Astrocyte of the cerebellum (primary cell): ENCODE measurements around the gene ZNF624.
A peak's percentile ranks its signal among the peaks of the same experiment; 100 is the strongest.

Source experiments
- DNase-seq: peaks from one replicate; pipeline ENCODE4 v3.0.0-alpha.2; 2011; ENCODE audit warnings: low read depth
- H3K4me3 ChIP-seq: 2 replicates; pipeline ENCODE4 v1.5.1; 2011; ENCODE audit warnings: mild to moderate bottlenecking, low read depth, low read length, moderate library complexity
- in situ Hi-C: cut with HindIII; loops from 2 replicates; pipeline ENCODE4 v1.10.0; 2017; ENCODE audit warnings: low sequenced_read_pairs
- TF ChIP-seq, protein P1 (sequence below): IDR thresholded peaks from 2 replicates; pipeline ENCODE4 v1.5.1; 2012; ENCODE audit warnings: low read length, low read depth, moderate library complexity, mild to moderate bottlenecking; ENCODE audit errors: missing control alignments

ZNF624 gene

DNA sequence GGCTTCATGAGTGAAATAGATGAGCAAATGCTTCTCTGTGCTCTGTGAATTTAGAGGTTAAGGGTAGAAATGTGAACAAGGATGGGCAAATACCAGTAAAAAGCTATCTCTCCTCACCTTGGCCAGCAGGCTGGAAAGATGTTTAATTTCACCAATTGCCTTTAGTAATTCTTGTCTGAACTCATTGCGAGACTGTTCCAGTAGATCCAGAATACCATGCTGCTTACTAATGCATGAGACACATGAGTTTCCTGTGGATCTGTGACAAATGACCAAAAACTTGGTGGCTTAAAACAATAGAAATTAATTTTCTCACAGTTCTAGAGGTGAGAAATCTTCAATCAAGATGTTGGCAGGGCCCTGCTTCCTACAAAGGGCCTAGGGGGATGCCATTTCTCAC, 9.3 kb upstream of the ZNF624 start:
- in situ Hi-C loops = no loop called here
- DNase-seq = no peak
- TF ChIP-seq, protein P1, sequence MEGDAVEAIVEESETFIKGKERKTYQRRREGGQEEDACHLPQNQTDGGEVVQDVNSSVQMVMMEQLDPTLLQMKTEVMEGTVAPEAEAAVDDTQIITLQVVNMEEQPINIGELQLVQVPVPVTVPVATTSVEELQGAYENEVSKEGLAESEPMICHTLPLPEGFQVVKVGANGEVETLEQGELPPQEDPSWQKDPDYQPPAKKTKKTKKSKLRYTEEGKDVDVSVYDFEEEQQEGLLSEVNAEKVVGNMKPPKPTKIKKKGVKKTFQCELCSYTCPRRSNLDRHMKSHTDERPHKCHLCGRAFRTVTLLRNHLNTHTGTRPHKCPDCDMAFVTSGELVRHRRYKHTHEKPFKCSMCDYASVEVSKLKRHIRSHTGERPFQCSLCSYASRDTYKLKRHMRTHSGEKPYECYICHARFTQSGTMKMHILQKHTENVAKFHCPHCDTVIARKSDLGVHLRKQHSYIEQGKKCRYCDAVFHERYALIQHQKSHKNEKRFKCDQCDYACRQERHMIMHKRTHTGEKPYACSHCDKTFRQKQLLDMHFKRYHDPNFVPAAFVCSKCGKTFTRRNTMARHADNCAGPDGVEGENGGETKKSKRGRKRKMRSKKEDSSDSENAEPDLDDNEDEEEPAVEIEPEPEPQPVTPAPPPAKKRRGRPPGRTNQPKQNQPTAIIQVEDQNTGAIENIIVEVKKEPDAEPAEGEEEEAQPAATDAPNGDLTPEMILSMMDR = no peak
- no peak overlapping the region for H3K4me3 ChIP-seq

DNA sequence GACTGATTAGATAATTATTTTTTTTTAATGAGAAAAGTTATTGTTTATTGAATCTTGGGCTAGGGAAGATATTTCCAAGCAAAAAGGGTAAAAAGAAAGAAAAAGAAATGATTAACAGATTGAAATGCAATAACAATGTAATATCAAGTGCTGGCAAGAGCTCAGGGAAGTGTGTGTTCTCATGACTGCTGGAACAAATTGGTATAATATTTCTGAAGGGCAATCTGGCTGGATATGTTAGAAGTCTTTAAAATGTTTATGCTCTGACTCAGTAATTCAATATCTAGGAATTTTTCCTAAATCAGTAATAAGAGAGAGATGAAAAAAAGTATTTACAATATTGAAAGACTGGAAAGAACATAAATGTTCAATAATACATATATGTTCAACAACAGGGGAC, 7.6 kb upstream of the ZNF624 start:
- no peak for DNase-seq
- in situ Hi-C loops = no loop called here
- TF ChIP-seq, protein P1 = no peak
- no peak overlapping the region for H3K4me3 ChIP-seq

DNA sequence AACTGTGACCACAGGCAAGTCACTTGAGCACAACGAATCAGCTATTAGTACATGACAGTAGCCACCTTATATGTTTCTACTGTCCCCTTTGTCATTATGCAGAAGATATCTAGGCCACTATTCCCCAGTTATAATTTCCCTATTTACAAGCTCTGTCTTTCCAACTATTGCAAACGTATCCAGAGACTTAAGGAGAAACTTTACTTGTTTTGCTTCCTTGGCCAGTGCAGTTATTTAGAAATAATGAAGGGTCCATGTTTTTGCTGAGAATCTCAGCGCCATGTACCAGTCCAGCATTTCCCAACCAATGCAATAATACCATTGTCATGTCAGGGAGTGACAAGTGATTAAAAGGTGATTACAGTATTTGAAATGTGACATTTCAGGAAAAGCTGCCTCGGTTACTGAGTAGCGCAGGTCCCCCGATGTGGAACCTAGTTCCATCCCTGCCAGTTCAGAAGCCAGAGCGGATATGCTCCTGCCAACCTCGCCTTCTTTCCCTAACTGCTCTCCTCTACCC, 743 bp downstream of the ZNF624 start:
- in situ Hi-C loops = no loop called here
- DNase-seq = no peak
- TF ChIP-seq, protein P1 = no peak
- H3K4me3 ChIP-seq = peak overlapping the region; percentile 83

DNA sequence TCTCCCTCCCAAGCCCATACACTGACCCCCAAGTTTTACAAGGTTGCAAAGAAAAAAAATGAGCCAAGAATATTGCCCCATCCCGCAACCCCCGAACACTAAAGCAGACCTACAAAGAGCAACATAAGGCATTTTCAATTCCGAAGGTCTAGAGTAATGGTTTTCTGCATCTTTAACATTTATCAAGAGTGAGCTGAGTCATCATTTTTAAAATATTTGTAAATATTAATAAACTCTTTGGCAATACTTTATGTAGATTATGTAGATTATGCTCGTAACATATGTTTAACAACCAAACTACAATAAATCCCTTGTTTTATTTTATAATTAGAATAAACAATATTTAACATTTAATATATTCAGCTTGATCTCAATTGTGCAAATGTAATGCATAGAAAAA, 1.4 kb downstream of the ZNF624 start:
- in situ Hi-C loops = no loop called here
- TF ChIP-seq, protein P1 = no peak
- peak overlapping the region; percentile 83 for H3K4me3 ChIP-seq

DNA sequence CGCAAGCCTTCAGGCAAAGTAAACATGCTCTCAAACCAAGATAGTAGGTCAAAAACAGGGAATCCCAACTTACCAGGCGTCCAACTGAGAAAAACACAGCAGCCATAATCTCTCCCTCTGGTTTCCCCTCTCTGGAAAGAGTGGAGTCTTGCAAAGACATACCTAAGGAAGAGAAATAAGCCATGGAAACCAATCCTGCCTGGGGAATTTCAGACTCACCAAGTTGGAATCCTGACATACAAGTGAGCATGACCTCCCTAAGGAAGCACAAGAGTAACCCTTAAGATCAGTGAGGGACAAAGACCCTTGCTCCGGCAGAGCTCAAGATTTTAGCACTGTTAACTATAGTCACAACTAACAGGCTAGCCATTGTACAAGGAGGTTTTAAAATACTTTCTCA, 4.1 kb downstream of the ZNF624 start:
- TF ChIP-seq, protein P1 = no peak
- H3K4me3 ChIP-seq = no peak overlapping the region
- in situ Hi-C loops = no loop called here

More for the DNA sequence above, 1.4 kb downstream of the ZNF624 start:
- no peak for DNase-seq

DNA sequence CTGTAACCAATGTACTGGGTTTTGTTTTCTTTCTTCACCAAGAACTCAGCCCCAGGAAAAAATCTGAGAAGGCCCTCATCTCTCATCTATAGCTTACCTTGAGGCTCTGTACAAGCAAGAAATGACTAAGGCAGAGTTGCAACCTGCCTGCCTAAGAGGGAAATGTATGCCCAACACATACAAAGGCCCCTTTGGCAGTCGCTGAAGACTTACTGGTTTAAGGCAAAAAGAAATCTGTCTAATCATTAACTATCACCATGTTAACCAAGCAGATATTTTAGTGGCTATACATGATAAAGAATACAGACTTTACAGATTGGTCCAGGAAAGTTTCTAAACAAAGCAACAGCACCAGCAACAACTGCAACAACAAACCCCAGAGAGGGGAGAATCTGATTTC, 14.2 kb downstream of the ZNF624 start:
- no peak for DNase-seq
- in situ Hi-C loops = no loop called here
- TF ChIP-seq, protein P1 = no peak
- H3K4me3 ChIP-seq = no peak overlapping the region

More for the DNA sequence above, 4.1 kb downstream of the ZNF624 start:
- DNase-seq = no peak
